SK-N-MC (cell line): Measurements from ENCODE around the gene CHSY3.

Source experiments
- EZH2 ChIP-seq: fragments of 200-600 bp; sonication (generic); IDR thresholded peaks from one replicate; pipeline ENCODE4 v1.6.1; 2017; ENCODE audit warnings: antibody characterized with exemption
- POLR2AphosphoS5 ChIP-seq: IDR thresholded peaks from 2 replicates; pipeline ENCODE4 v1.6.1; 2012; ENCODE audit warnings: mild to moderate bottlenecking, low read depth, low read length, borderline replicate concordance

- TF ChIP-seq EZH2 (no peak), POLR2AphosphoS5 (no peak)
Measured at GRCh38 chr5:130052752-130053151, 148.5 kb downstream of the CHSY3 start.
